CD4-positive, alpha-beta T cell treated with Interleukin-15 for 1 hour (primary cell): ENCODE measurements around the gene KCNAB1.
A peak's percentile ranks its signal among the peaks of the same experiment; 100 is the strongest.

Experiments
- DNase-seq: peaks from one replicate; pipeline ENCODE4 v3.0.0-alpha.2; 2020

Gene KCNAB1

GRCh38 chr3:156471431-156471830 lies 351.1 kb downstream of the KCNAB1 start:
- DNase-seq: no peak

GRCh38 chr3:156472150-156472549 lies 351.8 kb downstream of the KCNAB1 start:
- DNase-seq: no peak

- no peak for DNase-seq
Observed at GRCh38 chr3:156472684-156473083, 352.3 kb downstream of the KCNAB1 start.

DNA sequence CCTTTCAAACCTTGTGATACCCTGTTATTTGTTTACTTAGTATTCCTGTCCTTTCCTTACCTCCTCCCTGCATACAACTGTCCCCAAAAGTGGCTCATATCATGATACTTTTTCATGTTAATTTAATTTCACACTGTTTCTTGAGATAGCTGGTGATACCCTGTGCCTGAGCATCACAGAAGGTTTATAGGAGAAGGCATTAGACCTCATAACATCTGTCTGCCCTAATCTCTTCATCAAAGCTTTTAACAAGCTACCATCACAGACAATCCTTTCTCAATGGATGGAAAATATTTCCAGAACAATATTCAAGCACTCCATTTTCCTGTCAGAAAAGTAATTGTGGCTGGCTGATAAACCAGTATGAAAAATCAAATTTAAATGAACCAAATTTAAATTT lies 353.0 kb downstream of the KCNAB1 start:
- no peak for DNase-seq

DNA sequence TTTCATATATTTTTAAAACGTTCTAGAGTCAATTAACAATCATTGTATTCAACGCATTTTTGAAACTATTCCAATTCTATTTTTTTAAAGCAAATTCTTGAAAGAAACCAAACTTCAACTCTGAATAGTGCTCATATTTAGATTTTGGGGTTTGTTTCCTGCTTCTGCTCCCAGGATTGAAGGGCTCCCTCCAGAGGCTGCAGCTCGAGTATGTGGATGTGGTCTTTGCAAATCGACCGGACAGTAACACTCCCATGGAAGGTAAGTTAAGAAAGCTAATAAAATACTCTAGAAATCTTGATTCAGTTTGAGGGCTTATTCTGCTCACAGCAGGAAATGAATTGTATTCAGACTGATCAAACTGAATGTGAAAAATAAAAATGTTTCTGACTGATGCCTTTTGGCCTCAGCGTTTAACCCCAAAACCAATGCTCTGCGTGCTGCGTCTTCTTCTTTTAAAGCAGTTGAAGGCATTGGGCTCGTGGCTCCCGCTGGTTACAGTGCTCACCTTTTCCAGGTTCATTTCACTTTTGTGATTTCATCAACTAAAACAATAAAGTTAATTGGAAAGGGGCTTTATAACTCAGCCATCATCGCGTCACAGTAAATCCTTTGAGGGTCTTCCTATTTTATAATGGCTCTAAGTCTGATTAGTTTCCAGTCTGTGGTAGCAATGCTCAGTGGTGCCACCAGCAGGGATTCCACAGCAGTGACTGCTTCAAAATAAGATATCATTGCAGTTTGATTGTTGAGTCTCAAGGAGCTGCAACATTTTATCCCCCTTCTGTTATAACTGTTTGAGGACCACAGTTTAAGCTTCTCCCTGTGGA lies 354.4 kb downstream of the KCNAB1 start:
- DNase-seq: no peak

DNA sequence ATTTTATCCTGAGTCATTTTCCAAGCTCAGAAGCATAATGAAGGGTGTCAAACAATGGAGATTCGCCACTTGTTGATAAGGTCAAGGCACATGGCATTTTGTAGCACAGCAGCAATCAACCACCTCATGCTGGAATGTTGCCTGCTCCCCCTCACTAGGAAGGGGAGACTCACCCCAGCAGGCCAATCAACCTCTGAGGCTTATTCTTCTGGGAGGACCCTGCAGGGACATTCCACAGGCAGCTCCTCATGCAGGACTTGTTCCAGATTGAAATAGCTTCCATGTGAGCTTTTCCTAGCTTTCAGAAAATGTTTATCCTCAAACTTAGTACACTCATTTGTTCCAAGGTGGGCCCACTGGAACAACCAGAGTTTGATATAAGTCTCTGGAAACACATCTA lies 356.9 kb downstream of the KCNAB1 start:
- no peak for DNase-seq

- DNase-seq: no peak
Observed at GRCh38 chr3:156478891-156479290, 358.5 kb downstream of the KCNAB1 start.

DNA sequence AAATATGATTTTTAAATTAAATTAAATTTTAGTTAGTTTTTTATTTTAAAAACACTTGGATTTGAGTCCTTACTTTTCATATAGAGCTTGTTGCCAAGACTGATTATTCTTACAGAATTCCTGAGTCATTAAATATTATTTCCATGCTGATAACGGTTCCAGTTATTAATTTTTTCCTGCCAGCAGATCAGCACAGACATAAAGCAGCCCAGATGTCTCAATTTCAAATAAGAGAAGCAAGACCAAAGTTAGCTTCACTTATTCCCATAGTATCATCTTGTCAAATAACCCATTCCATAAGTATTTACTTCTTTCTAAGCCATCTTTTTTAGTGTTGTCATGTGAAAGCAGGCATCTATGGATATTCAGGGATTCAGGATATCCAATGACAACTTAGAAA lies 359.2 kb downstream of the KCNAB1 start:
- DNase-seq: no peak

GRCh38 chr3:156480949-156481348 lies 360.6 kb downstream of the KCNAB1 start:
- no peak for DNase-seq

GRCh38 chr3:156483002-156483401 lies 362.6 kb downstream of the KCNAB1 start:
- no peak for DNase-seq

DNA sequence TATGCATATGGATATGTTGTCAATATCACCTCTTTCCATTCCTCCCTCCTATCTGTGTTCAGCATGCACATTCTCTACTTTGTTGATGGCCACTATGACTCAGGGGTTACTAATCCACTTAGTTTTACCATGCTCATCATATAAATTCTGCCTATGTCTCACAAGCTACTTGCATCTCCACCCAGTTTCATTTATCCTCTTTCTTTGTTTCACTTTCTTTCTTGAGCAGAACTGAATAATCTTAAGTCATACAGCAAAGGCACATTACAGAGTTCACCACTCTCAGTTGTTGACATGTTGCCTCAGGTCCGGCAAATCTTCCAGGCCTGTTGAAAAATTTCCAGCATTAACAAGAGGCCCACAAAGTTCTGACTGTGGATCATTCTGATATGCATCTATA lies 363.0 kb downstream of the KCNAB1 start:
- DNase-seq: no peak

GRCh38 chr3:156483961-156484787 lies 363.8 kb downstream of the KCNAB1 start:
- DNase-seq: peak; percentile 51

DNA sequence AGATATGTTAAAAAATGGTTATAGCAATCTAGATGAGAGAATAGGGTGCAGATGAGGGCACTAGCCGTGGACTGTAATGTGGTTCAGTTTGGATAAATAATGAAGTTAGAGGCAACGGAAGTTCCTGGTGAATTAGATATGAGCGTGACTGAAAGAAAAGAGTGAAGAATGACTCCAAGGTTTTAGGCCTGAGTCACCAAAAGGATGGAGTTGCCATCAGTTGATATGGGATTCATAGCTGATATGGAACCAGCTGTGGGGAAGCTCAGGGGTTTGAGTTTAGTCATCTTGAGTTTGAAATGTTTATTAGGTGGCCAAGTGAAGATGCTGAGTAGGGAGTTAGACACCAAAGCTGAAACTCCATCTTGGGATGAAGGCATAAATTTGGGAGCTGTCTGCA lies 368.4 kb downstream of the KCNAB1 start:
- DNase-seq: no peak

DNA sequence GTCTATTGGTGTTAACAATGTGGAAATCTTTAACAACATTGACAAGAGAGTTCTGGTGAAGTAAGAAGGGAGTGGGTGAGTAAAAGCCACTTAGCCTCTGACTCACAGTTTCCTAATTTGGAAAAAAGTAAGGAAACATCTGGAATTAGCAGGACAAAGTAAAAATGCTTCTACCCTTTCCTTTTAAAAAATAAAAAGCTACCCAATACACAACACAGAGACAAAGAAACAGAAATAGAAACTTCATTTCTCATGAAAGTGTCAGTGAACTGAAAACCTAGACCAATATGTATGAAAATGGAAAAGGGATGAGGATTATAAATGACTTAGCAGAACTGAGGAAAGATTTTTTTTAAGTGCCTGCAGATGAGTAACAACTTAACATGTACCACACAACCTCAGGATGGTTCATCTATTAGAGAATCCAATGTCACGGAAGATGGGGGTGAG lies 369.1 kb downstream of the KCNAB1 start:
- no peak for DNase-seq

GRCh38 chr3:156491192-156491591 lies 370.8 kb downstream of the KCNAB1 start:
- no peak for DNase-seq

- no peak for DNase-seq
Observed at GRCh38 chr3:156492801-156493261, 372.5 kb downstream of the KCNAB1 start.

DNA sequence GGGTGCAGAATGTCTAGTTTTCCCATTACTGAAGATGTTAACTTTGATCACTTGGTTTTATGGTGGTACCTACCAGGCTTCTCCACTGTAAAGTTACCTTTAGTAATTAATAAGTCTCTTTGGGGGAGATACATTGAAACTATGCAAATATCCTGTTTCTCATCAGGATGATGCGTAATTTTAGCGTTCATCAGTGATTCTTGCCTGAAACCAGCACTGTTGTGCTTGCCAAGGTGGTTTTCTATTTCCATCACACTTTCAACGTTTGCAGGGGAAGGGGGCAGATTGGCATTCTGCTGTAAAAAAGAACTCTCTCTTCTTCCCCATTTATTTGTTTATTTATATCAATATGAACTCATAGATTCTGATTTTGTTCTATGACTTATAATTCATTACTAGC lies 373.5 kb downstream of the KCNAB1 start:
- no peak for DNase-seq

DNA sequence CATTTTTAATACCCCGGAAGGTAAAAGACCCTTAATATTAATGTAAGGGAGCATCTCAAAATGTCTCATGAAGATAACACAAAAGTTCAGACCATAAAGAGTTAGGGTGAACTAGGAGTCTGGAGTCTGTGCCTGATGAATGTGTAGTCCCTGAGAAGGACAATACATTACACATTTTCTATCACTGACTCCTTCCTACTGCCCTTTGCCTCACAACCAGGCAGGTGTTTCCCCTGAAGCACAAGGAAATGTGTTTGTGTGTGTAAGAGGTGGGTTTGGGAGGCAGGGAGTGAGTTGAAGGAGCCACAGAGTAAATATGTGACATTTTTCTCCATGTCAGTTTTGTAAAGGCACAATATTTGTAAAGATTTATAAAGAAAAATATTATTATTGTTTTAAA lies 375.4 kb downstream of the KCNAB1 start:
- DNase-seq: no peak

GRCh38 chr3:156497326-156497725 lies 376.9 kb downstream of the KCNAB1 start:
- no peak for DNase-seq

DNA sequence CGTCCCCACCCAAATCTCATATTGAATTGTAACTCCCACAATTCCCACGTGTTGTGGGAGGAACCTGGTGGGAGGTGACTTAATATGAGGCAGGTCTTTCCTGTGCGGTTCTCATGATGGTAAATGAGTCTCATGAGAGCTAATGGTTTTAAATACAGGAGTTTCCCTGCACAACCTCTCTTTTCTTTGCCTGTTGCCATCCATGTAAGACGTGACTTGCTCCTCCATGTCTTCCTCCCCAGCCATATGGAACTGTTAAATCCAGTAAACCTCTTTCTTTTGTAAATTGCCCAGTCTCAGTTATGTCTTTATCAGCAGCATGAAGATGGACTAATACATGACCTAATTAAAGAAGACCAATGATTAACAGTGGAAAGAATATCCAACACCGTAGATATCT lies 377.9 kb downstream of the KCNAB1 start:
- DNase-seq: no peak

- no peak for DNase-seq
Observed at GRCh38 chr3:156507285-156507684, 386.9 kb downstream of the KCNAB1 start.

DNA sequence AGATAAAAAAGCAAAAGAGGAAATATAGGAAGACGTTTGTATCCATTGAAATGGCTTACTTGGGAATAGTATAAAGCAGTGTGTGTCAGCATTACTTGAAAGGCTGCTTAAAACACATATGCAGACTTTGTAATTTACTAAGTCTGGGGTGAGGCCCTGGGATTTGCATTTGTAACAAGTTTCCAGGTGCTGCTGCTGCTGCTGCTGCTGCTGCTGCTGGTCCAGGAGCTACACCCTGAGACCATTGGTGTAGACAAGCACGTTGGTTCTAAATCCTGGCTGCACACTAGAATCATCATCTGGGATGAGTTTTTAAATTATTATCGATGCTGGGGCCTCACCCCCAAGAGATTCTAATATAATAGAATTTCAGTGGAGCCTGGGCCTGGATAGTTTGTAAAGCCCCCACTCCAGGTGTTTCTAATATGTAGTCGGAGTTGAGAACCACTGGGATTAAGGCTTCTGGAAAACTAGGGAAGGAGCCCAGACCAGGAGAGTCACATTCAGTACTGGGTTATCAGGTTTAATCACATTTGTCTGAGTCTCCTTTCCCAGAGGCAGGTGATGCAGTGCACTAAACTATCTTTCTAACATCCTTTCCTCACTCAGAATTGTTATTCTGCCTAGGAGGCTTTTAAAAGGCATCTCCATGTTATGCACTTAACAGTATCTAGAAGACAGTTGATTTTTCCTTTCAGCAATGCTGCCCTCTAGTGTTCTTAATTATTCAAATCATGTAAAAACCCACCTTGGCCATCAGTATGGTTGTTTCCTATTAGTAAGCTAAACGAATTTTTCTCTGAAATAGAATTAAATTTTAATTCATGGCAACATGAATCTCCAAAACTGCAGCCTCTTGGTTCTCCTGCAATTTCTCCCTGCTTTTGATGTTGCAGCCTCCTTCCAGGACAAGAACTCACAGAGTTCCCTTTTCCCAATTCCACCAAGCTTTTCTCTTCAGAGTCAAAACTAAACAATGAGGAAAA lies 389.1 kb downstream of the KCNAB1 start:
- no peak for DNase-seq
